Measurements from ENCODE around the gene ZHX3. TPM values are rescaled to one million over a fixed set of nuclear protein-coding genes. Genes with fewer than 3 reads are reported as not detected.
A peak's percentile ranks its signal among the peaks of the same experiment; 100 is the strongest.

Gene ZHX3
- total RNA-seq, 1 donor from 2014 or later: 34.6 TPM

- peaks cover 55% of the 10 kb centered on the region for H3K36me3 ChIP-seq
- TF ChIP-seq, protein P1, sequence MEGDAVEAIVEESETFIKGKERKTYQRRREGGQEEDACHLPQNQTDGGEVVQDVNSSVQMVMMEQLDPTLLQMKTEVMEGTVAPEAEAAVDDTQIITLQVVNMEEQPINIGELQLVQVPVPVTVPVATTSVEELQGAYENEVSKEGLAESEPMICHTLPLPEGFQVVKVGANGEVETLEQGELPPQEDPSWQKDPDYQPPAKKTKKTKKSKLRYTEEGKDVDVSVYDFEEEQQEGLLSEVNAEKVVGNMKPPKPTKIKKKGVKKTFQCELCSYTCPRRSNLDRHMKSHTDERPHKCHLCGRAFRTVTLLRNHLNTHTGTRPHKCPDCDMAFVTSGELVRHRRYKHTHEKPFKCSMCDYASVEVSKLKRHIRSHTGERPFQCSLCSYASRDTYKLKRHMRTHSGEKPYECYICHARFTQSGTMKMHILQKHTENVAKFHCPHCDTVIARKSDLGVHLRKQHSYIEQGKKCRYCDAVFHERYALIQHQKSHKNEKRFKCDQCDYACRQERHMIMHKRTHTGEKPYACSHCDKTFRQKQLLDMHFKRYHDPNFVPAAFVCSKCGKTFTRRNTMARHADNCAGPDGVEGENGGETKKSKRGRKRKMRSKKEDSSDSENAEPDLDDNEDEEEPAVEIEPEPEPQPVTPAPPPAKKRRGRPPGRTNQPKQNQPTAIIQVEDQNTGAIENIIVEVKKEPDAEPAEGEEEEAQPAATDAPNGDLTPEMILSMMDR (IDR thresholded peaks at IDR 0.05; ENCODE audit: borderline replicate concordance): peak; percentile 99
- peaks cover 71% of the 10 kb centered on the region for H3K4me1 ChIP-seq
- intact Hi-C loops (cut with micrococcal nuclease): loop anchor here (5.0 kb wide), 1 partner anchor 164 kb away; no protein-coding TSS in a partner anchor
- DNase-seq: peak; percentile 90
- peak overlapping the region; percentile 89 for H3K27ac ChIP-seq (replicated peaks)
- no peaks in the 10 kb centered on the region for H3K9me3 ChIP-seq (replicated peaks)
- no peaks in the 10 kb centered on the region for H3K27me3 ChIP-seq (ENCODE audit: low read depth)
- no peak overlapping the region for H3K4me3 ChIP-seq
These were observed 144.3 kb downstream of the ZHX3 start for GRCh38 chr20:41173161-41173721.

DNA sequence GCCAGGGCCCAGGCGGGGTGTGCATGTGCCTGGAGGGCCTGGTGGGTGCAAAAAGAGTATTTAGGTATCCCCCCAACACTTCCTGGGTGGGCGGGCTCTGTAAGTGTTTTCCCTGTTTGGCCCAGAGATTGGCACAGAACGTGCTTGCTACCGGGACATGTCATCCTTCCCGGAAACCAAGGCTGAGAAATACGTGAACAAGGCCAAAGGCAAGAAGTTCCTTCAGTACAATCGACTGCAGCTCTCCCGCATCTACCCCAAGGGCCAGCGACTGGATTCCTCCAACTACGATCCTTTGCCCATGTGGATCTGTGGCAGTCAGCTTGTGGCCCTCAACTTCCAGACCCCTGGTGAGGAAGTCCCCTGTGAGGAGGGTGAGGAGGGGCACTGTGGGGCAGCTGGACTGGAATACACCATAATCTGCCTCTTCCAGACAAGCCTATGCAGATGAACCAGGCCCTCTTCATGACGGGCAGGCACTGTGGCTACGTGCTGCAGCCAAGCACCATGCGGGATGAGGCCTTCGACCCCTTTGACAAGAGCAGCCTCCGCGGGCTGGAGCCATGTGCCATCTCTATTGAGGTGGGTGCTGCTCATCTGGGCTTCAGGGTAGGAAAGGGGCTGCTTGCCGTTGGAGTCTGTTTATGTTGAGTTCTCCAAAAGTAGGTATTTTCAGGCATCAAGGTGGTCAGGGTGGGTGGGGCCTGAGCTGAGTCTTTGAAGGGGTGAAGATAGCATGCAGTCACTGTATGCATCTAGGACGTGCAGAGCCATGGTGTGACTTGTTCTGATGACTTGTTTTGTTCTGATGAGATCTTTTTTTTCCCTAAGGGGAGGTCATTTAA lies 145.0 kb downstream of the ZHX3 start:
- H3K4me3 ChIP-seq: no peak overlapping the region
- TF ChIP-seq, protein P1 (IDR thresholded peaks at IDR 0.05; ENCODE audit: borderline replicate concordance): no peak
- no peaks in the 10 kb centered on the region for H3K9me3 ChIP-seq (replicated peaks)
- H3K27ac ChIP-seq (replicated peaks): peak overlapping the region; percentile 89
- no peak for DNase-seq
- no peaks in the 10 kb centered on the region for H3K27me3 ChIP-seq (ENCODE audit: low read depth)
- peaks cover 62% of the 10 kb centered on the region for H3K36me3 ChIP-seq
- intact Hi-C loops (cut with micrococcal nuclease): loop anchor here (5.0 kb wide), 1 partner anchor 165 kb away; no protein-coding TSS in a partner anchor
- peaks cover 63% of the 10 kb centered on the region for H3K4me1 ChIP-seq

DNA sequence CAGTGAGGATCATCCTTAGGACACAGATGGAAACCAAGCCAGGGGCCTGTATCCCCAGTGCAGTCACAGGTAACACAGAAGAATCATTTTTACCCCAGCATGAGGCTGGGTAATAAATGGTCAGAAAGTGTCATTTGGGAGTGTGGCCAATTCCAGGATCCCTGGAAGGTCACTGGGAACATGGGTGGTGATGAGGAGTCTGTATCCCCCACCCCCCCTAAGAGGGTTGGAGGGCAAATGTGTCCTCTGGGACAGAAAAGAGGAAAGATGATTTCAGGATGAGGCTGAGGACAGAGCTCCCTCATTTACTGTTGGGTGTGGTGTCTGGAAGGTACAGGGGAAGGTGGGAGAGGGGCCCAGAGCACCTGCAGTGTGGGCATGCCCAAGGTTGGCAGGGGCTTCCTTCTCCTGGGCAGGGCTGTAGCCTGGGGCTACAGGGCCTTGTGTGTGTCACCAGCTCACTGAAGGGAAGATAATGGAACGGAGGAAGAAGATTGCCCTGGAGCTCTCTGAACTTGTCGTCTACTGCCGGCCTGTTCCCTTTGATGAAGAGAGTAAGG lies 145.7 kb downstream of the ZHX3 start:
- peaks cover 56% of the 10 kb centered on the region for H3K4me1 ChIP-seq
- H3K9me3 ChIP-seq (replicated peaks): no peaks in the 10 kb centered on the region
- no peaks in the 10 kb centered on the region for H3K27me3 ChIP-seq (ENCODE audit: low read depth)
- TF ChIP-seq, protein P1 (IDR thresholded peaks at IDR 0.05; ENCODE audit: borderline replicate concordance): no peak
- no peak for DNase-seq
- H3K27ac ChIP-seq (replicated peaks): peak overlapping the region; percentile 89
- peaks cover 69% of the 10 kb centered on the region for H3K36me3 ChIP-seq
- intact Hi-C loops (cut with micrococcal nuclease): loop anchor here (5.0 kb wide), 1 partner anchor 165 kb away; no protein-coding TSS in a partner anchor
- no peak overlapping the region for H3K4me3 ChIP-seq

- Histone ChIP-seq H3K4me3 (no peak overlapping the region), H3K36me3 (peaks cover 82% of the 10 kb centered on the region), H3K27ac (replicated peaks) (peak overlapping the region; percentile 89), H3K4me1 (peaks cover 44% of the 10 kb centered on the region), H3K9me3 (replicated peaks) (no peaks in the 10 kb centered on the region), H3K27me3 (ENCODE audit: low read depth) (no peaks in the 10 kb centered on the region)
- TF ChIP-seq, protein P1 (IDR thresholded peaks at IDR 0.05; ENCODE audit: borderline replicate concordance): no peak
- DNase-seq: no peak
- intact Hi-C loops (cut with micrococcal nuclease): loop anchor here (5.0 kb wide), 1 partner anchor 167 kb away; no protein-coding TSS in a partner anchor
These were observed 147.0 kb downstream of the ZHX3 start for GRCh38 chr20:41170386-41171105.

- no peak overlapping the region for H3K4me3 ChIP-seq
- intact Hi-C loops (cut with micrococcal nuclease): loop anchor here (5.0 kb wide), 1 partner anchor 167 kb away; no protein-coding TSS in a partner anchor
- H3K4me1 ChIP-seq: peaks cover 37% of the 10 kb centered on the region
- TF ChIP-seq, protein P1 (IDR thresholded peaks at IDR 0.05; ENCODE audit: borderline replicate concordance): no peak
- no peak for DNase-seq
- peak overlapping the region; percentile 89 for H3K27ac ChIP-seq (replicated peaks)
- H3K27me3 ChIP-seq (ENCODE audit: low read depth): no peaks in the 10 kb centered on the region
- H3K36me3 ChIP-seq: peaks cover 88% of the 10 kb centered on the region
- H3K9me3 ChIP-seq (replicated peaks): no peaks in the 10 kb centered on the region
These were observed 147.7 kb downstream of the ZHX3 start for GRCh38 chr20:41169791-41170351.

Data from left ventricle myocardium inferior (tissue), 1 donor.